ENCODE data around the gene HLA-G.

Gene HLA-G

DNA sequence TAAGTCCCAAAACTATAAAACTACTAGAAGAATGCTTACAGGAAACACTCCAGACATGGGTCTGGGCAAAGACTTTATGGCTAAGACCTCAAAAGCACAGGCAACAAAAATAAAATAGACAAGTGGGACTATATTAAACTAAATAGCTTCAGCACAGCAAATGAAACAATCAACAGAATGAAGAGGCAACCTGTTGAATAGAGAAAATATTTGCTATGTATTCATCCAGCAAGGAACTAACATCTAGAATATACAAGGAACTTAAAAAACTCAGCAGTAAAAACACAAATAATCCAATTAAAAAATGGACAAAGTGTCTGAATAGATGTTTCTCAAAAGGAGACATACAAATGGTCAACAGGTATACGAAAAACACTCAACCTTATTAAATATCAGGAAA, 30.4 kb downstream of the HLA-G start:
- H2AFZ ChIP-seq (ENCODE audit: low read length): no peak overlapping the region
- H3K36me3 ChIP-seq (ENCODE audit: insufficient read depth, low read length): no peaks in the 10 kb centered on the region
- no peaks in the 10 kb centered on the region for H3K79me2 ChIP-seq (ENCODE audit: insufficient read depth, low read length)
- TF ChIP-seq CTCF (conservative IDR thresholded peaks at IDR 0.05; ENCODE audit: low read length) (no peak), EZH2phosphoT487 (IDR thresholded peaks at IDR 0.05; ENCODE audit: borderline replicate concordance) (no peak)
- no peaks in the 10 kb centered on the region for H3K9me3 ChIP-seq (ENCODE audit: insufficient read depth, low read depth, low read length)
- no peaks in the 10 kb centered on the region for H3K9me2 ChIP-seq (replicated peaks; ENCODE audit: low read depth, low read length)
- no peak overlapping the region for H3K9ac ChIP-seq (ENCODE audit: low read depth, low read length, poor library complexity, severe bottlenecking)
- no peaks in the 10 kb centered on the region for H4K20me1 ChIP-seq (ENCODE audit: insufficient read depth, low read length, poor library complexity, severe bottlenecking)
- no peaks in the 10 kb centered on the region for H3F3A ChIP-seq (ENCODE audit: low read depth)
- H3K4me3 ChIP-seq (ENCODE audit: low read length, poor library complexity, severe bottlenecking): no peak overlapping the region
- no peak overlapping the region for H3K4me2 ChIP-seq (ENCODE audit: low read depth, low read length, poor library complexity, severe bottlenecking)
- no peaks in the 10 kb centered on the region for H3K27me3 ChIP-seq (ENCODE audit: insufficient read depth, low read length, poor library complexity, severe bottlenecking)
- no peaks in the 10 kb centered on the region for H3K4me1 ChIP-seq (ENCODE audit: insufficient read depth, low read length, poor library complexity, severe bottlenecking)

DNA sequence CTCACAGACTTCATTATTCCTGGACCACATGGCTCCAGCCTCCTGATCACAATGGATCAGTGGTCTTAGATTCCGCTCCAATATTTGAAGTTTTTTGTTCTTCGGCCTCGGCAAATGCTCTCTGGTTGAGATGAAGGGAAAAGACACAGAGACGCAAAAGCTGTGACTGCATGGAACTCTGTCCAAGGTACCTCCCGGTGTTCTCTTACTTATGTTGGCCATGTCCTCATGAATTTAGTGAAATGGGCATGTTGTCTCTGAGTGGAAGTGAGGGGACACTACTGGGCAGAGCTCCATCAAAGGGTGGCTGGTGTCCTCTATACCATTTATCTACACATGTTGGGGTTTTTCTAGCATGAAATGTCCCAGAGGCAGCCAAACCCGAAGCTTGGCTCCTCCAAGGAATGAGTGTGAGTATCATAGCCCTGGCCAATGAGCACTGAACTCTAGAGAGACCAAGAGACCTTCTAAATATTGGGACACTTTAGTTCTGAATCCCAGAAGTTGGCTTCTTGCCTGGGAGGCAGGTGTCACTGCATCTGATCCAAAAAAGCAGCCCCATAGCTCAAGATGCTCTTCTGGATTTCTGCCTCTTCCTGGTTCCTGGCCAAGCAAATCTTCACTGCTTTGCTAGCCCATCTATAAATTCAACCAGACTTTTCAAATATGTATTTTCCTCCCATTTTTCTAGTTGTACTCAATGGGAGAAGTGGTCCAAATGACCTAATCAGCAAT, 34.1 kb downstream of the HLA-G start:
- H3K9me3 ChIP-seq (ENCODE audit: insufficient read depth, low read depth, low read length): no peaks in the 10 kb centered on the region
- H3F3A ChIP-seq (ENCODE audit: low read depth): no peaks in the 10 kb centered on the region
- no peak overlapping the region for H3K9ac ChIP-seq (ENCODE audit: low read depth, low read length, poor library complexity, severe bottlenecking)
- H3K4me2 ChIP-seq (ENCODE audit: low read depth, low read length, poor library complexity, severe bottlenecking): no peak overlapping the region
- H3K4me3 ChIP-seq (ENCODE audit: low read length, poor library complexity, severe bottlenecking): no peak overlapping the region
- no peak overlapping the region for H2AFZ ChIP-seq (ENCODE audit: low read length)
- no peaks in the 10 kb centered on the region for H3K36me3 ChIP-seq (ENCODE audit: insufficient read depth, low read length)
- no peaks in the 10 kb centered on the region for H4K20me1 ChIP-seq (ENCODE audit: insufficient read depth, low read length, poor library complexity, severe bottlenecking)
- no peaks in the 10 kb centered on the region for H3K27me3 ChIP-seq (ENCODE audit: insufficient read depth, low read length, poor library complexity, severe bottlenecking)
- TF ChIP-seq CTCF (conservative IDR thresholded peaks at IDR 0.05; ENCODE audit: low read length) (no peak), EZH2phosphoT487 (IDR thresholded peaks at IDR 0.05; ENCODE audit: borderline replicate concordance) (no peak)
- no peaks in the 10 kb centered on the region for H3K79me2 ChIP-seq (ENCODE audit: insufficient read depth, low read length)
- H3K9me2 ChIP-seq (replicated peaks; ENCODE audit: low read depth, low read length): no peaks in the 10 kb centered on the region
- H3K4me1 ChIP-seq (ENCODE audit: insufficient read depth, low read length, poor library complexity, severe bottlenecking): no peaks in the 10 kb centered on the region

- TF ChIP-seq EZH2phosphoT487 (IDR thresholded peaks at IDR 0.05; ENCODE audit: borderline replicate concordance) (no peak), CTCF (conservative IDR thresholded peaks at IDR 0.05; ENCODE audit: low read length) (no peak)
- Histone ChIP-seq H3K9ac (ENCODE audit: low read depth, low read length, poor library complexity, severe bottlenecking) (no peak overlapping the region), H3K4me2 (ENCODE audit: low read depth, low read length, poor library complexity, severe bottlenecking) (no peak overlapping the region), H3K9me2 (replicated peaks; ENCODE audit: low read depth, low read length) (no peaks in the 10 kb centered on the region), H3K27me3 (ENCODE audit: insufficient read depth, low read length, poor library complexity, severe bottlenecking) (no peaks in the 10 kb centered on the region), H3K4me3 (ENCODE audit: low read length, poor library complexity, severe bottlenecking) (no peak overlapping the region), H3K36me3 (ENCODE audit: insufficient read depth, low read length) (no peaks in the 10 kb centered on the region), H3K79me2 (ENCODE audit: insufficient read depth, low read length) (no peaks in the 10 kb centered on the region), H4K20me1 (ENCODE audit: insufficient read depth, low read length, poor library complexity, severe bottlenecking) (no peaks in the 10 kb centered on the region), H3F3A (ENCODE audit: low read depth) (no peaks in the 10 kb centered on the region), H2AFZ (ENCODE audit: low read length) (no peak overlapping the region), H3K9me3 (ENCODE audit: insufficient read depth, low read depth, low read length) (no peaks in the 10 kb centered on the region), H3K4me1 (ENCODE audit: insufficient read depth, low read length, poor library complexity, severe bottlenecking) (no peaks in the 10 kb centered on the region)
Measured at GRCh38 chr6:29864037-29864810, 36.6 kb downstream of the HLA-G start.

All from Loucy (cell line).